Measurements from ENCODE around the gene FGFRL1. TPM values are rescaled to one million over a fixed set of nuclear protein-coding genes. Genes with fewer than 3 reads are reported as not detected.
A peak's percentile ranks its signal among the peaks of the same experiment; 100 is the strongest.

FGFRL1 gene
- total and polyA plus RNA-seq, 2 donors: 5.7 to 25.7 TPM

DNA sequence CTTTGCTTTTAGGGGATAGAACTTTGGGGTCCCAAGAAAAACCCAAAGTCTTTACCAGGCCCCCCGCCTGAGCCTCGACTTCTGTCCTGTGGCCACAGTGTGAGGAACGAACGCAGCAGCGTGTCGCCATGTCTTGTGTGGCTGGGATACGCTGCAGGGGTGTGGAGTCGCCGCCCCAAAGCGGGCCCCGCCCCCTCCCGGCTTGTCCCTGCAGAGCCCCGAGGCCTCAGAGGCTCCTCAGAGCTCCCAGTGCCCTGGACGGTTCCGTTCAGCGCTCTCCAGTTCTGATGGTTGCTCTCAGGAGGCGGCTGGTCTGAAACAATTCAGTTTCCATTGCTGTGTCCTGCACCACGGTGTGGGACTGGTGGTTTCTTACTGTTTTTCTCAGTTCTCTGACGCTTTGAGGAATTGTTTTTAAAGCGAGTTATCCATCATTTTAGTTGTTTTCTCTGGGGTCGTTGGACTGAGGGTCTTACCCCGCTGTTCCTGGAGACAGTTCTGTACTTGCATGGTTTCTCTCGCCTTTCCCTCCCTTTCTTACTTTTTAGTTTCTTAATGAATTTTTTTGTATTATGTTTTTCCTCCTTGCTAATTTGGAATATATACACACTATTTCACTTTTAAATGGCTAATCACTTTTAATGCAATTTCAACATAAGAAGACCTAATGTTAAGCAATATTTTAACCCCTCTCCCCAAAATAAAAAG, 26.1 kb upstream of the FGFRL1 start:
- H3K27ac ChIP-seq (ENCODE audit: low read depth): no peak overlapping the region
- H3K4me1 ChIP-seq (ENCODE audit: insufficient read depth): peaks cover 4% of the 10 kb centered on the region
- WGBS: 52% methylated on average over 23 of the region's 23 CpGs
- no peaks in the 10 kb centered on the region for H3K36me3 ChIP-seq (ENCODE audit: insufficient read depth)
- H3K4me3 ChIP-seq (ENCODE audit: low read depth, low read length): no peak overlapping the region
- DNase-seq (ENCODE audit: extremely low spot score): no peak

DNA sequence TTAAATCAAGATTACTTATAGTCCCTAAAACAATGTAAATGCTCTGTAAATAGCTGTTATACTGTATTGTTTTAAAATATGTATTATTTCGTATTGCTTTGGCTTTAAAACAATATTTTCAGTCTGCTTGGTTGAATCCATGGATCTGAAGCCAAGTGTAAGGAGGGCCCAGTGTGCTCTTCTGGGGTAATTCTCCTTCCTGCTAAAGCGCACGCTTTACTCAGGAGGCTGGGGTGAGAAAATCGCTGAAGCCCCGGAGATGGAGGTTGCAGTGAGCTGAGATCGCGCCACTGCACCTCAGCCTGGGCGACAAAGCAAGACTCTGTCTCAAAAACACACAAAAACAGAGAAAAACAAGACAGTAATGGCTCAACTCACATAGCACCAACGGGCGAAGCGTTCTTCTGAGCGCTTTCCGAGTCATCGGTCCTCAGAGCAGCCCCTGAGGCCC, 25.0 kb upstream of the FGFRL1 start:
- no peaks in the 10 kb centered on the region for H3K36me3 ChIP-seq (ENCODE audit: insufficient read depth)
- H3K27ac ChIP-seq (ENCODE audit: low read depth): peak overlapping the region; percentile 6
- 3% methylated on average over 14 of the region's 14 CpGs for WGBS

DNA sequence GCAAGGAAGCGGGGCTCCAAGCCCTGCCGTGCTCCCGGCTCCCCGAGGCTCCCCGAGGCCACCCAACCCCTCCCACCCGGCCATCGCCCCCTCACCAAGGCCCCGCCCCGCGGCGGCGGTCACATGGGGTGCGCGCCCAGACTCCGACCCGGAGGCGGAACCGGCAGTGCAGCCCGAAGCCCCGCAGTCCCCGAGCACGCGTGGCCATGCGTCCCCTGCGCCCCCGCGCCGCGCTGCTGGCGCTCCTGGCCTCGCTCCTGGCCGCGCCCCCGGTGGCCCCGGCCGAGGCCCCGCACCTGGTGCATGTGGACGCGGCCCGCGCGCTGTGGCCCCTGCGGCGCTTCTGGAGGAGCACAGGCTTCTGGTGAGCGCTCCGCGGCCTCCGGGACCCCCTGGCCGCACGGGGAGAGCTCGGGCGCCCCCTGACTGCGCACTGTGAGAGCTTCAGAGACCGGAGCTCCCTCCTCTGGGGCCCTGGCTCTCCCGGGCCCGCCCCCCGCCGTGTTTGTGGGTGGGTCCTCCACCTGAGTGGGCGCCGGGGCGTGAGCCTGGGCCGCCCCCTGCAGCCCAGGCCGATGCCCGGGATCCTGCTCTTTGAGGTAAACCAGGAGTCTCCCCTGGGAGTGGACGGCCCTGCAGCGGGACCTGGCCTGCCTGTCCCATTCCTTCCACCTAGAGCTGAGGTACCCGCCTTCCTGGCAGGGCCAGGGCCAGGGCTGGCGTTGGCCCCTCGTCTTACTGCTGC, 24.4 kb upstream of the FGFRL1 start, which contains the start of gene IDUA:
TSS of gene IDUA (plus strand) at position 166 of the 745 bp plus-strand sequence. CDS start at position 207, 41 bp downstream.
- peak within 1 kb of the TSS; percentile 72 for H3K4me3 ChIP-seq (ENCODE audit: low read depth, low read length)
- WGBS: under 1% methylated on average over 69 of the region's 69 CpGs
- DNase-seq (ENCODE audit: extremely low spot score): peak; percentile 53
- peak within 1 kb of the TSS; percentile 6 for H3K27ac ChIP-seq (ENCODE audit: low read depth)
- no peaks in the 10 kb centered on the region for H3K36me3 ChIP-seq (ENCODE audit: insufficient read depth)
- peaks cover 2% of the 10 kb centered on the region for H3K4me1 ChIP-seq (ENCODE audit: insufficient read depth)

More for the DNA sequence above, 25.0 kb upstream of the FGFRL1 start:
- H3K4me1 ChIP-seq (ENCODE audit: insufficient read depth): peaks cover 4% of the 10 kb centered on the region
- no peak for DNase-seq (ENCODE audit: extremely low spot score)
- peak overlapping the region; percentile 72 for H3K4me3 ChIP-seq (ENCODE audit: low read depth, low read length)

DNA sequence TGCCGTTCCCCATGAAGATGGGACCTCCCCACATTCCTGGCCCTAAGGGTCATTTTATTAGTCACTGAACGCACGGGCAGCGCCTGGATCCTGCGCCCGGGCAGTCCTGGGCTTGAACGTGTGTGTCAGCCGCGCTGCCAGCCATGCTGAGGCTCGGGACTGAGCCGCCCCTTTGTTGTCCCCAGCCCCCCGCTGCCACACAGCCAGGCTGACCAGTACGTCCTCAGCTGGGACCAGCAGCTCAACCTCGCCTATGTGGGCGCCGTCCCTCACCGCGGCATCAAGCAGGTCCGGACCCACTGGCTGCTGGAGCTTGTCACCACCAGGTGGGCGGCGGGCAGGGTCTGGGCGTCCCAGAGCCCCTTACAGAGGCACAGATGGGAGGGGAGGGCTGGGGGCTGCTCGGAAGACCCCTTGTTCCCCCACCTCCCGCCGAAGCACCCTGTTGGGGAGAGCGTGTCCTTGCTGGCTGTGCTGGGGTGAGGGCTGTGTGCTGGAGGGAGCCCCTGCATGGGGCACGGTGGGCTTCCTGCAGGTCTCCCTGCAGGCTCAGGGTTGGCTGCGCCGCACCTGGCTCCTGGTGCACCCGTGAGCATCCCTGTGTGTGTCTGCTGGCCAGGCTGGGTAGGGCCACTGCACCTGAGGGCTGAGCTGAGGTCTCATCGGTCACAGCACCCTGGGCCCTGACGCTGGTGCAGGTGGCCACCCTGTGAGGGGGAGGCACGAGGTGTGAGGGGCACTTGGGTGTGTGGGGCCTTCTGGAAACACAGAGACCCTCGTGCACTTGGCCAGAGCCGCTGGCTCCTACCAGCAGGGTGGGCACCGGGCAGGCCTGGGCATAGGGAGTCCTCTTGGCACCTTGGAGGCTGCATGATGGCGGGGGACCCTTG, 23.6 kb upstream of the FGFRL1 start:
- H3K4me3 ChIP-seq (ENCODE audit: low read depth, low read length): peak overlapping the region; percentile 72
- no peak overlapping the region for H3K27ac ChIP-seq (ENCODE audit: low read depth)
- WGBS: 69% methylated on average over 37 of the region's 37 CpGs
- no peaks in the 10 kb centered on the region for H3K36me3 ChIP-seq (ENCODE audit: insufficient read depth)
- no peak for DNase-seq (ENCODE audit: extremely low spot score)
- H3K4me1 ChIP-seq (ENCODE audit: insufficient read depth): peaks cover 2% of the 10 kb centered on the region

- 91% methylated on average over 69 of the region's 69 CpGs for WGBS
These were observed 22.4 kb upstream of the FGFRL1 start for GRCh38 chr4:988726-989721.

GRCh38 chr4:989722-990471, 21.5 kb upstream of the FGFRL1 start:
- no peak for DNase-seq (ENCODE audit: extremely low spot score)
- peaks cover 2% of the 10 kb centered on the region for H3K4me1 ChIP-seq (ENCODE audit: insufficient read depth)
- 95% methylated on average over 58 of the region's 58 CpGs for WGBS
- H3K36me3 ChIP-seq (ENCODE audit: insufficient read depth): no peaks in the 10 kb centered on the region
- H3K27ac ChIP-seq (ENCODE audit: low read depth): no peak overlapping the region
- no peak overlapping the region for H3K4me3 ChIP-seq (ENCODE audit: low read depth, low read length)

More at GRCh38 chr4:988726-989721, 22.4 kb upstream of the FGFRL1 start:
- Histone ChIP-seq H3K4me3 (ENCODE audit: low read depth, low read length) (no peak overlapping the region), H3K27ac (ENCODE audit: low read depth) (no peak overlapping the region), H3K36me3 (ENCODE audit: insufficient read depth) (no peaks in the 10 kb centered on the region), H3K4me1 (ENCODE audit: insufficient read depth) (peaks cover 2% of the 10 kb centered on the region)
- no peak for DNase-seq (ENCODE audit: extremely low spot score)

GRCh38 chr4:990746-991367, 20.6 kb upstream of the FGFRL1 start:
- H3K27ac ChIP-seq (ENCODE audit: low read depth): no peak overlapping the region
- no peaks in the 10 kb centered on the region for H3K36me3 ChIP-seq (ENCODE audit: insufficient read depth)
- peaks cover 2% of the 10 kb centered on the region for H3K4me1 ChIP-seq (ENCODE audit: insufficient read depth)
- 93% methylated on average over 26 of the region's 26 CpGs for WGBS
- DNase-seq (ENCODE audit: extremely low spot score): no peak
- no peak overlapping the region for H3K4me3 ChIP-seq (ENCODE audit: low read depth, low read length)

- 95% methylated on average over 50 of the region's 50 CpGs for WGBS
- no peak overlapping the region for H3K27ac ChIP-seq (ENCODE audit: low read depth)
- no peaks in the 10 kb centered on the region for H3K36me3 ChIP-seq (ENCODE audit: insufficient read depth)
- H3K4me1 ChIP-seq (ENCODE audit: insufficient read depth): peaks cover 2% of the 10 kb centered on the region
- no peak overlapping the region for H3K4me3 ChIP-seq (ENCODE audit: low read depth, low read length)
- no peak for DNase-seq (ENCODE audit: extremely low spot score)
These were observed 19.8 kb upstream of the FGFRL1 start for GRCh38 chr4:991451-992296.

DNA sequence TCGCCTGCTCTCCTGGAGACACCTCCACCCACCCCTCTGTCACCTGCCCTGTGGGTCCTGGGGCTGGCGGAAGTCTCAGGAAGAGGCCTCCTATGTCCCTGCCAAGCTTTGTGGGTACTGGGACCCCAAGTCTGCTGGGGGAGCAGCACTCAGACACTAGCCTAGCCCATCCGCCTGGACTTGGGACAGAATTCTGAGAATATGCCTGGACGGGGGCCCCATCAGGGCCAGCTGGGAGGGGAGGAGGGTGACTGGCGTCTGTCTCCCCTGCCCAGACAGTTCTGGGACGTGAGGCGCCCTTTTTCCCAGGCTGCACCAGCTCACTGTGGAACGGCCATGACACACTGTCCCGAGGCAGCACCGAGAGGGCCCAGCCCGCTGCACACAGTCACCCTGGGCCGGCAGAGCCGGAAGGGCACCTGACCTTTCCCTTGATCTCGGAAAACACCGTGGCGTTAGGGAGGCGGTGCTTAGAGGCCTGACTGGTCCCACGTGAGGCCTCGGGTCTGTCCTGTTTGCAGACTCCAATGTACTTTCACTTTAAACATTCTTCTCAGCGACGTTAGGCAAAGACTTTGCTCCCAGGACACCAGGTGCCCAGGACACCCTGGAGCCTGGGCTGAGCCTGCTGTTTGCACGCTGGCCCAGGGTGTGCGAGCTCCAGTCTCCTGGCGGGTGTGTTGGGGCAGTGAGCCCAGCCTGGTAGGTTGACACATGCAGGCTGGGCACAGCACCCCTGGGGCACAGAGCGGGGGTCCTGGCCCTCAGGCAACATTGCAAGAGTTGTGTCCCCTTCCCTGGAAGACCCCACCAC, 18.9 kb upstream of the FGFRL1 start:
- peaks cover 4% of the 10 kb centered on the region for H3K4me1 ChIP-seq (ENCODE audit: insufficient read depth)
- H3K4me3 ChIP-seq (ENCODE audit: low read depth, low read length): no peak overlapping the region
- no peak for DNase-seq (ENCODE audit: extremely low spot score)
- H3K36me3 ChIP-seq (ENCODE audit: insufficient read depth): no peaks in the 10 kb centered on the region
- WGBS: 68% methylated on average over 25 of the region's 25 CpGs
- no peak overlapping the region for H3K27ac ChIP-seq (ENCODE audit: low read depth)

Measured in urinary bladder (tissue), 4 donors.